ENCODE results near the gene CES1. TPM values are rescaled to one million over a fixed set of nuclear protein-coding genes. Genes with fewer than 3 reads are reported as not detected.
"Not testable (repeated sequence)": the region's sequence is repeated elsewhere in the genome, so short reads cannot be mapped to it uniquely, and the experiment has no call there.

The CES1 gene
- total and polyA plus RNA-seq, 10 of the 15 experiments (the other 5 are each of a cell fraction or from before 2014, with no cell fraction given): 0.08 to 0.69 (median 0.27) TPM; not detected in 6

DNA sequence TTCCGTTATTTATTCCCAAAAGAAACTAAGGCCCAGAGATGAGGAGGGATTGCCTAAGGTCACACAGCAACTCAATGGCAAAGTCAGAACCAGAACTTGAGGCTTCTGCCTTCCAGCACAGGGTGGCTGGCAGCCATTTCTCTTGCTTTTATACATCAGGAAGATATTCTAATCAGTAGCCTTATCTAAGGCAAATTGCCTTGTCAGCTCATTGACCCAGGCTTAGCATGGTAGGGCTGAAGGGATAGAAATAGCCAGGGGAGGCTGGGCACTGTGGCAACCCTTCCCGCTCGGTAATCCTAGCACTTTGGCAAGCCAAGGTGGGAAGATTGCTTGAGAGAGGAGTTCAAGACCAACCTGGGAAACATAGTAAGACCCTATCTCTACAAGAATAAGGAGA is 2.3 kb upstream of the CES1 start:
- H2AFZ ChIP-seq (ENCODE audit: control insufficient read depth, low read depth, low read length); BruUV-seq (replicated peaks); in situ Hi-C loops (cut with MboI); H3K4me3 ChIP-seq; H3K79me2 ChIP-seq (ENCODE audit: control insufficient read depth, insufficient read depth, low read length); ATAC-seq; CTCF ChIA-PET; H3K27ac ChIP-seq (ENCODE audit: control insufficient read depth, insufficient read depth); intact Hi-C loops (cut with micrococcal nuclease; ENCODE audit: unreplicated experiment); FAIRE-seq; H3K4me2 ChIP-seq (ENCODE audit: control insufficient read depth, insufficient read depth); RAD21 ChIA-PET (ENCODE audit: unreplicated experiment); H3K27me3 ChIP-seq (replicated peaks in 1 of 2; ENCODE audit: control insufficient read depth in 2 of 2, insufficient read depth in 2 of 2, low read length in 1 of 2); H3K36me3 ChIP-seq (ENCODE audit: control insufficient read depth in 2 of 2, insufficient read depth in 2 of 2, low read length in 1 of 2); H3K9me3 ChIP-seq (replicated peaks; ENCODE audit: control insufficient read depth, insufficient read depth, low read length); POLR2A ChIA-PET; H3K9ac ChIP-seq (ENCODE audit: control insufficient read depth, insufficient read depth, low read length); DNase-seq (ENCODE audit: low read depth, low spot score); H3K4me1 ChIP-seq (ENCODE audit: control insufficient read depth, insufficient read depth, low read length); H4K20me1 ChIP-seq (ENCODE audit: control insufficient read depth, insufficient read depth); SMC1A ChIA-PET (ENCODE audit: uncharacterized antibody, unreplicated experiment): not testable (repeated sequence)
- 18% methylated on average over 3 of the region's 3 CpGs for WGBS (ENCODE audit: insufficient coverage, insufficient replicate concordance, low lambda C conversion rate, missing lambda C conversion rate)

DNA sequence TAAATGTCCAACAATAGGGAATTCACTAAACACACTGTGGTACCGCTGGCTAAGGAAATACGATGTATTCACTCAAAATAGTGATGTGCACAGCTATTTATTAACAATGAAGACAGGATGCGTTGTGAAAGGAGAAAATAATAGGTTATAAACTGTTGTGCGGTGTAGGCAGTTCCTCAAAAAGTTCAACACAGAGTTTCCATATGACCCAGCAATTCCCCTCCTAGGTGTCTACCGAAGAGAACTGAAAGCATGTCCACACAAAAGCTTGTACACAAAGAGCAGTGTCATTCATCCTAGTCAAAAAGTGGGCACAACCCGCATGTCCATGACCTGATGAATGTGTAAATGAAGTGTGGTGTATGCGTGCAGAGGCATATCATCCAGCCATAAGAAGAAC is 1.2 kb upstream of the CES1 start:
- in situ Hi-C loops (cut with MboI): no loop called here
- DNase-seq (ENCODE audit: low read depth, low spot score) (peak; percentile 31), ATAC-seq (peak; percentile 89), FAIRE-seq (peak; percentile 49)
- 0% methylated on average over 7 of the region's 7 CpGs for WGBS (ENCODE audit: insufficient coverage, insufficient replicate concordance, low lambda C conversion rate, missing lambda C conversion rate)
- ChIA-PET CTCF (no interaction called here), POLR2A (no interaction called here), SMC1A (ENCODE audit: uncharacterized antibody, unreplicated experiment) (no interaction called here), RAD21 (ENCODE audit: unreplicated experiment) (no interaction called here)
- H4K20me1 ChIP-seq (ENCODE audit: control insufficient read depth, insufficient read depth): no peaks in the 10 kb centered on the region
- no peak overlapping the region for H3K4me2 ChIP-seq (ENCODE audit: control insufficient read depth, insufficient read depth)
- H3K9ac ChIP-seq (ENCODE audit: control insufficient read depth, insufficient read depth, low read length): no peak overlapping the region
- no peaks in the 10 kb centered on the region for H3K4me1 ChIP-seq (ENCODE audit: control insufficient read depth, insufficient read depth, low read length)
- H3K27me3 ChIP-seq (replicated peaks in 1 of 2; ENCODE audit: control insufficient read depth in 2 of 2, insufficient read depth in 2 of 2, low read length in 1 of 2): no peaks in the 10 kb centered on the region
- no peak overlapping the region for H3K4me3 ChIP-seq
- intact Hi-C loops (cut with micrococcal nuclease; ENCODE audit: unreplicated experiment): no loop called here
- H2AFZ ChIP-seq (ENCODE audit: control insufficient read depth, low read depth, low read length): no peak overlapping the region
- no peaks in the 10 kb centered on the region for H3K79me2 ChIP-seq (ENCODE audit: control insufficient read depth, insufficient read depth, low read length)
- H3K36me3 ChIP-seq (ENCODE audit: control insufficient read depth in 2 of 2, insufficient read depth in 2 of 2, low read length in 1 of 2): no peaks in the 10 kb centered on the region
- H3K27ac ChIP-seq (ENCODE audit: control insufficient read depth, insufficient read depth): no peak overlapping the region
- no TSS peak for BruUV-seq (replicated peaks)
- no peaks in the 10 kb centered on the region for H3K9me3 ChIP-seq (replicated peaks; ENCODE audit: control insufficient read depth, insufficient read depth, low read length)
- TF ChIP-seq ZNF592 (IDR thresholded peaks at IDR 0.05) (no peak), SIN3A (IDR thresholded peaks at IDR 0.05; ENCODE audit: low read depth, low read length) (no peak), RAD51 (IDR thresholded peaks at IDR 0.05) (no peak), E4F1 (IDR thresholded peaks at IDR 0.05; ENCODE audit: borderline replicate concordance, partially characterized antibody) (no peak), JUND (IDR thresholded peaks at IDR 0.05; ENCODE audit: low read depth, low read length) (0 out of 2 replicates have a peak, but pooled peaks have one; percentile 12), SPI1 (IDR thresholded peaks at IDR 0.05; ENCODE audit: borderline replicate concordance, insufficient read depth, low read depth, low read length) (peak; percentile 93), HDGF (IDR thresholded peaks at IDR 0.05) (no peak), MTA2 (IDR thresholded peaks at IDR 0.05; ENCODE audit: low read depth) (peak; percentile 21; the same call in 1 of the 2 replicates), JUNB (IDR thresholded peaks at IDR 0.05) (peak; percentile 36; the same call in 1 of the 2 replicates), ESRRA (IDR thresholded peaks at IDR 0.05; ENCODE audit: low read length) (no peak)
- TF ChIP-seq, protein P1, sequence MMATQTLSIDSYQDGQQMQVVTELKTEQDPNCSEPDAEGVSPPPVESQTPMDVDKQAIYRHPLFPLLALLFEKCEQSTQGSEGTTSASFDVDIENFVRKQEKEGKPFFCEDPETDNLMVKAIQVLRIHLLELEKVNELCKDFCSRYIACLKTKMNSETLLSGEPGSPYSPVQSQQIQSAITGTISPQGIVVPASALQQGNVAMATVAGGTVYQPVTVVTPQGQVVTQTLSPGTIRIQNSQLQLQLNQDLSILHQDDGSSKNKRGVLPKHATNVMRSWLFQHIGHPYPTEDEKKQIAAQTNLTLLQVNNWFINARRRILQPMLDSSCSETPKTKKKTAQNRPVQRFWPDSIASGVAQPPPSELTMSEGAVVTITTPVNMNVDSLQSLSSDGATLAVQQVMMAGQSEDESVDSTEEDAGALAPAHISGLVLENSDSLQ (IDR thresholded peaks at IDR 0.05): no peak
